SJCRH30 (cell line): ENCODE data around the gene CNTNAP2. TPM values are rescaled to one million over a fixed set of nuclear protein-coding genes. Genes with fewer than 3 reads are reported as not detected.
"Not testable (repeated sequence)": the region's sequence is repeated elsewhere in the genome, so short reads cannot be mapped to it uniquely, and the experiment has no call there.

Experiments used
- DNase-seq, 2 experiments: peaks; one replicate each; pipeline ENCODE4 v3.0.0-alpha.2; 2015 to 2020
- H3K27ac ChIP-seq: fragments of 250-450 bp; sonication (Bioruptor Pico); 2 replicates; pipeline ENCODE4 v1.5.1; 2020; ENCODE audit warnings: mild to moderate bottlenecking, moderate library complexity
- H3K27me3 ChIP-seq: fragments of 250-450 bp; sonication (Bioruptor Pico); 2 replicates; pipeline ENCODE4 v1.5.1; 2020; ENCODE audit warnings: mild to moderate bottlenecking, moderate library complexity
- H3K36me3 ChIP-seq: fragments of 250-450 bp; sonication (Bioruptor Pico); 2 replicates; pipeline ENCODE4 v1.5.1; 2020; ENCODE audit warnings: mild to moderate bottlenecking, moderate library complexity
- H3K4me1 ChIP-seq: fragments of 250-450 bp; sonication (Bioruptor Pico); 2 replicates; pipeline ENCODE4 v1.5.1; 2020; ENCODE audit warnings: mild to moderate bottlenecking, moderate library complexity
- H3K4me3 ChIP-seq: fragments of 250-450 bp; sonication (Bioruptor Pico); 2 replicates; pipeline ENCODE4 v1.5.1; 2020; ENCODE audit warnings: mild to moderate bottlenecking, moderate library complexity
- H3K9me3 ChIP-seq: fragments of 250-450 bp; sonication (Bioruptor Pico); replicated peaks from 2 replicates; pipeline ENCODE4 v1.5.1; 2020; ENCODE audit warnings: mild to moderate bottlenecking, moderate library complexity
- total RNA-seq: library from RNA; depleted of rRNA; stranded (reverse); fragments of >200 nt; shearing (Covaris generic); gene quantifications from 2 replicates; pipeline ENCODE4 v1.2.3, GENCODE V29; 2014

The CNTNAP2 gene
- total RNA-seq, 1 experiment from 2014 or later = not detected

GRCh38 chr7:146126767-146127509, 10.3 kb downstream of the CNTNAP2 start:
- no peak overlapping the region for H3K4me3 ChIP-seq
- H3K36me3 ChIP-seq = no peaks in the 10 kb centered on the region
- no peak overlapping the region for H3K27ac ChIP-seq
- no peak for DNase-seq
- no peaks in the 10 kb centered on the region for H3K4me1 ChIP-seq
- H3K27me3 ChIP-seq = peaks cover 3% of the 10 kb centered on the region; the same call in 1 of the 2 replicates
- no peaks in the 10 kb centered on the region for H3K9me3 ChIP-seq

DNA sequence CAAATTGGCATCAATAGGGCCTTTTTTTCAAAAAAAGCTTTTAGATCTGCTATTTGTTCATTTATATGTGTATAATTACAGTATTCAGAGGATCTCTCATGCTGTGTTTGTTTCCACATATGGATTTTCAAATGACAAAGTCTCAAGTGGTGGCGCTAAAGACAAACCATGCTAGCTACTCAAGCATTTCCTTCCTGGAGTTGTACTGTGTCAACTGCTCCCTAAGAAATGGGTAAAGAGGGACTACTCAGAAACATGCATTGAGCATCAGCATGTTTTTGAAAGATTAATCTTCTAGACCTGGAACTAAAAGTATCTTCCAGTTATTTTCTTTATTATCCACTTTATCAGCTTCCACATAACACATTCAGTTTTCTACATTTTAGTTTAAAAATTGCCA, 12.7 kb downstream of the CNTNAP2 start:
- Histone ChIP-seq H3K9me3 (no peaks in the 10 kb centered on the region), H3K4me1 (no peaks in the 10 kb centered on the region), H3K36me3 (no peaks in the 10 kb centered on the region), H3K27ac (no peak overlapping the region), H3K4me3 (no peak overlapping the region), H3K27me3 (no peaks in the 10 kb centered on the region)
- no peak for DNase-seq

DNA sequence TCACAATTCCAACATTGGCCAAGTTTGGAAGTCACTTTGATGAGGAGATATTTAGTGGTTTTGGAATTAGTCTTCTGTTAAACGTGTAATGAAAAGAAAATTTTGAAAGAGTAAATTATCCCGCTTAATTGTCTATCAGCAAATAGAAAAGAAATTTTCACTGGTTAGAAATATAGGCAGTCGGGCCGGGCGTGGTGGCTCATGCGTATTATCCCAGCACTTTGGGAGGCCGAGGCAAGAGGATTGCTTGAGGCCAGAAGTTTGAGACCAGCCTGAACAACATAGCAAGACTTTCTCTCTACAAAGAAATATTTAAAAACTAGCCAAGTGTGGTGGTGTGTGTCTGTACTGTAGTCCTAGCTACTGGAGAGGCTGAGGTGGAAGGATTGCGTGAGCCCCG, 13.4 kb downstream of the CNTNAP2 start:
- Histone ChIP-seq H3K27ac (no peak overlapping the region), H3K36me3 (no peaks in the 10 kb centered on the region), H3K27me3 (no peaks in the 10 kb centered on the region), H3K4me1 (no peaks in the 10 kb centered on the region), H3K9me3 (no peaks in the 10 kb centered on the region), H3K4me3 (no peak overlapping the region)
- no peak for DNase-seq

DNA sequence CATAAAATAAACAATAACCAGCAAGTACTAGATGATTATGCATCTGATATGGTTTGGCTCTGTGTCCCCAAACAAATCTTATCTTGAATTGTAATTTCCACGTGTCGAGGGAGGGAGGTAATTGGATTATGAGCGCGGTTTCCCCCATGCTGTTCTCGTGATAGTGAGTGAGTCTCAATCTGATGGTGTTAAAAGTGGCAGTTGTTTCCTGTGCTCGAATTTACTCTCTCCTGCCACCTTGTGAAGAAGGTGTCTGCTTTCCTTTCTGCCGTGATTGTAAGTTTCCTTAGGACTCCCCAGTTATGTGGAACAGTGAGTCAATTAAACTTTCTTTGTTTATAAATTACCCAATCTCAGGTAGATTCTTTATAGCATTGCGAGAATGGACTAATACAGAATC, 15.1 kb downstream of the CNTNAP2 start:
- Histone ChIP-seq H3K9me3 (no peaks in the 10 kb centered on the region), H3K27me3 (no peaks in the 10 kb centered on the region), H3K36me3 (no peaks in the 10 kb centered on the region), H3K4me1 (no peaks in the 10 kb centered on the region), H3K27ac (no peak overlapping the region), H3K4me3 (no peak overlapping the region)
- DNase-seq = no peak

GRCh38 chr7:146136357-146136875, 19.8 kb downstream of the CNTNAP2 start:
- H3K27ac ChIP-seq = no peak overlapping the region
- no peaks in the 10 kb centered on the region for H3K27me3 ChIP-seq
- H3K9me3 ChIP-seq = no peaks in the 10 kb centered on the region
- no peak overlapping the region for H3K4me3 ChIP-seq
- H3K4me1 ChIP-seq = no peaks in the 10 kb centered on the region
- DNase-seq = no peak
- H3K36me3 ChIP-seq = 0 out of 2 replicates have a peak, but pooled peaks cover 2% of the 10 kb centered on the region

GRCh38 chr7:146138926-146139325, 22.3 kb downstream of the CNTNAP2 start:
- no peak for DNase-seq
- Histone ChIP-seq H3K36me3 (0 out of 2 replicates have a peak, but pooled peaks cover 2% of the 10 kb centered on the region), H3K9me3 (no peaks in the 10 kb centered on the region), H3K27me3 (no peaks in the 10 kb centered on the region), H3K4me3 (no peak overlapping the region), H3K4me1 (no peaks in the 10 kb centered on the region), H3K27ac (no peak overlapping the region)

DNA sequence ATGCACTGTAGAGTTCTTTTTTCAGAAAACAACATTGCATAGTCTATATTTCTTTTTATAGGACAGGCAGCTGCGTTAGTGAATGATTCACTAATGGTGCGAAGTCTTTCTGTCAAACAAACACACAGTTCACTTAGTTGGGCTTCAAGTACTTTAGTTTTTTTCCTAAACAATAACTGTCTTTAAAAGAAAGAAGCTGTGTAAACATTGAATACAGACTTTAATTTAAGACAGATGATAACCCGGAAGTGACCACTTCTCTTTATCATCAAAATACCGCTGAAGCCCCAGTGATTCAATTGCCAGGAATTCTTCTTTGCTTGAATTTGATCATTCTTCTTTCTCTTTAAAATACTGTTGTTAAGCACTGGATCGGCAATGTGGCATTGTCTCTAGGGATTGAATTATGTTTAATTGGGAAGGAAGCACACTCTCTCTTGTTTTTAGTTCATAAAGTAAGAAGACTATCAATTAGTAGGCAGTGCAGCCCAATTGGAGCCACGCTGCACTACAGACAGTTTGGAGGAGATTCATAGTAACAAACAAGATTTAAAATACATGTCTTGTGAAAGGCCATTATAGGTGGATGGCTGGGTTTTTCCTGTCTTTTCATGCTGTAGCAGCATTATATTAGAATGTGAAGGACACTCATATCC, 30.4 kb downstream of the CNTNAP2 start:
- H3K9me3 ChIP-seq = no peaks in the 10 kb centered on the region
- no peak overlapping the region for H3K4me3 ChIP-seq
- peaks cover 4% of the 10 kb centered on the region; the same call in 1 of the 2 replicates for H3K27me3 ChIP-seq
- no peaks in the 10 kb centered on the region for H3K36me3 ChIP-seq
- no peak for DNase-seq
- no peaks in the 10 kb centered on the region for H3K4me1 ChIP-seq
- no peak overlapping the region for H3K27ac ChIP-seq

- peaks cover 2% of the 10 kb centered on the region; the same call in 1 of the 2 replicates for H3K27me3 ChIP-seq
- no peak for DNase-seq
- H3K36me3 ChIP-seq = no peaks in the 10 kb centered on the region
- H3K4me1 ChIP-seq = no peaks in the 10 kb centered on the region
- H3K27ac ChIP-seq = no peak overlapping the region
- no peak overlapping the region for H3K4me3 ChIP-seq
- no peaks in the 10 kb centered on the region for H3K9me3 ChIP-seq
These were observed 33.6 kb downstream of the CNTNAP2 start for GRCh38 chr7:146150153-146150552.

GRCh38 chr7:146172112-146172511, 55.5 kb downstream of the CNTNAP2 start:
- Histone ChIP-seq H3K4me3 (no peak overlapping the region), H3K27me3 (no peaks in the 10 kb centered on the region; the same call in 1 of the 2 replicates), H3K9me3 (no peaks in the 10 kb centered on the region), H3K27ac (no peak overlapping the region), H3K4me1 (no peaks in the 10 kb centered on the region), H3K36me3 (no peaks in the 10 kb centered on the region; the same call in 1 of the 2 replicates)
- DNase-seq = peak in 1 of 2 experiments; percentile 8

DNA sequence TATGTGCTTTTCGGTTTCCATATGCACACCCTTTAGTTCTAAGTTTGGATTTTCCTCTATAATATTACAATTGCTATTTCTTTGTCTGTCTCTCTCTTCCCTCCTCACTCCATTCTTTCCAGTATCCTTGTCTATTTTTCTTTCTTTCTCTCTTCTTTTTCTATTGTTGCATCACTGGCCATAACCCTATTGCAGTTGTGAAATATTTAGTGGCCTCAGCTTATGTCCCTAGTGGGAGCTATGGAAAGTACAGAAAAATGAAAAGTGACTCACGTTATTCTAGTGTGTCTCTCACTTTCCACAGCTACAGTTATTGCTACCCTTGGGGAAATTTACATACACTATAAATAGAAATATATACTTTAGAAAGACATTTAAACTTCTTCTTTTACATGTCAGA, 59.1 kb downstream of the CNTNAP2 start:
- Histone ChIP-seq H3K4me3 (no peak overlapping the region), H3K4me1 (no peaks in the 10 kb centered on the region), H3K36me3 (no peaks in the 10 kb centered on the region; the same call in 1 of the 2 replicates), H3K9me3 (no peaks in the 10 kb centered on the region), H3K27ac (no peak overlapping the region), H3K27me3 (peaks cover 12% of the 10 kb centered on the region; the same call in 1 of the 2 replicates)
- DNase-seq = no peak

GRCh38 chr7:146176860-146177259, 60.3 kb downstream of the CNTNAP2 start:
- no peaks in the 10 kb centered on the region for H3K4me1 ChIP-seq
- H3K27ac ChIP-seq = no peak overlapping the region
- H3K4me3 ChIP-seq = no peak overlapping the region
- peaks cover 12% of the 10 kb centered on the region; the same call in 1 of the 2 replicates for H3K27me3 ChIP-seq
- DNase-seq = no peak
- H3K9me3 ChIP-seq = no peaks in the 10 kb centered on the region
- no peaks in the 10 kb centered on the region for H3K36me3 ChIP-seq

GRCh38 chr7:146177301-146177700, 60.7 kb downstream of the CNTNAP2 start:
- Histone ChIP-seq H3K36me3 (no peaks in the 10 kb centered on the region), H3K27me3 (peaks cover 12% of the 10 kb centered on the region; the same call in 1 of the 2 replicates), H3K4me1 (no peaks in the 10 kb centered on the region), H3K27ac (no peak overlapping the region), H3K4me3 (no peak overlapping the region), H3K9me3 (no peaks in the 10 kb centered on the region)
- no peak for DNase-seq

DNA sequence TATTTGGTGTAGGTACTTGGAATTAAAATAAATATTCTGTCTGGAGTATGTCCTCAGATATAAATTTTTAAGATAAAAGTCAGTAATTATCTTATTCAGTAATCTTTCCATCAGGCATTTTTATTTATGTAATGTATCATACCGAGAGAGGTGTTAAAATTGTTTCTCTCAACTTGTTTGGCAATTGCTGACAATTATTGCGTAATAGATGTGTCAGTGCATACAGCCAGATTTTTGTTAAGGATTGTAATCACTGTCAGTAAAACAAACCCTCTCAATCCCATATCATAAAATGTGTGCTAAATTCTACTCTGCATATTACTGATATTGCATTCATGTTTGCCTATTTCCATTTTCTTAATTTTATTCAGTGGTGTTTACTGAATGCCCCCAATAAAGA, 69.2 kb downstream of the CNTNAP2 start:
- H3K9me3 ChIP-seq = no peaks in the 10 kb centered on the region; the same call in 1 of the 2 replicates
- no peak for DNase-seq
- no peak overlapping the region for H3K4me3 ChIP-seq
- H3K4me1 ChIP-seq = no peaks in the 10 kb centered on the region
- peaks cover 6% of the 10 kb centered on the region; the same call in 1 of the 2 replicates for H3K27me3 ChIP-seq
- no peak overlapping the region for H3K27ac ChIP-seq
- no peaks in the 10 kb centered on the region for H3K36me3 ChIP-seq

- H3K4me1 ChIP-seq, H3K9me3 ChIP-seq, DNase-seq, H3K36me3 ChIP-seq, H3K27me3 ChIP-seq, H3K27ac ChIP-seq, H3K4me3 ChIP-seq: not testable (repeated sequence)
These were observed 74.8 kb downstream of the CNTNAP2 start for GRCh38 chr7:146191428-146191827.

DNA sequence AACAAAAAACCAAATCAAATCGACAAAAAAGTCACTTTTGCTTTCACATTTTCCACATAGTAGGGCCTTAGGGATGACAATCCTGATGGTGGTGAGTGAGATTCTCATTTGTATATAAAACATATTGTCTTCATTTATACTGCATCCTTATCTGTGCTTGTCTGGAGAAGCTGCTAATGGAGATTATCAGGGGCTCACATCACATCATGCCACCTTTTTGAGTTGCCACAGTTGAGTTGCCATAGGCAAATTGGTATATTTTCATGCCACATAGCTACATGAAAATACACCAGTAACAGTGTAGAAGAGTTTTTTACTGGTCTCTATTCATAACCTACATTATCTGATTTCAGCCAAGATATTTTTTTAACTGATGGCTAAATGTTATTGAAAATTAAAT, 85.3 kb downstream of the CNTNAP2 start:
- no peaks in the 10 kb centered on the region for H3K27me3 ChIP-seq
- H3K4me3 ChIP-seq = no peak overlapping the region
- no peaks in the 10 kb centered on the region for H3K36me3 ChIP-seq
- DNase-seq = no peak
- no peaks in the 10 kb centered on the region for H3K4me1 ChIP-seq
- H3K9me3 ChIP-seq = no peaks in the 10 kb centered on the region
- H3K27ac ChIP-seq = no peak overlapping the region
